ENCODE measurements around the gene PUM1. TPM values are rescaled to one million over a fixed set of nuclear protein-coding genes. Genes with fewer than 3 reads are reported as not detected.
A peak's percentile ranks its signal among the peaks of the same experiment; 100 is the strongest.

The PUM1 gene
- total and polyA plus RNA-seq, 2 donors (not counting 3 experiments of a cell fraction or from before 2014, with no cell fraction given), result 94.7 to 124 TPM

GRCh38 chr1:31027693-31028526, 37.6 kb downstream of the PUM1 start:
- no peaks in the 10 kb centered on the region for H3K27me3 ChIP-seq (ENCODE audit: control insufficient read depth in 2 of 2, insufficient read depth in 2 of 2, low read length in 2 of 2)
- H4K20me1 ChIP-seq (replicated peaks; ENCODE audit: control insufficient read depth, extremely low read depth, insufficient read depth, low read length), result peaks cover 18% of the 10 kb centered on the region
- no TSS peak for BruUV-seq (replicated peaks)
- dilution Hi-C loops (cut with MboI; ENCODE audit: extremely low pct_ligation_motif_present, low sequenced_read_pairs), result no loop called here
- no peak overlapping the region for H3K4me3 ChIP-seq (replicated peaks in 1 of 3; ENCODE audit: insufficient read depth in 1 of 3, low read depth in 1 of 3, low read length in 3 of 3)
- H3K79me2 ChIP-seq (ENCODE audit: control insufficient read depth, insufficient read depth, low read length), result peaks cover 99% of the 10 kb centered on the region
- peaks cover 11% of the 10 kb centered on the region for H3K4me1 ChIP-seq (ENCODE audit: control insufficient read depth, extremely low read depth, insufficient read depth, low read length)
- FAIRE-seq (no peak), DNase-seq (ENCODE audit: low read depth, low spot score) (peak; percentile 54)
- H3K27ac ChIP-seq (ENCODE audit: insufficient read depth, low read depth, low read length), result no peak overlapping the region
- CTCF ChIA-PET, result interaction anchor here (0.6 to 1.2 kb wide), 7 partner anchors 9 to 1423 kb away, joined by 3 to 4 read pairs (median 3); no protein-coding TSS in a partner anchor
- peaks cover 0 to 2% of the 10 kb centered on the region in 2 experiments for H3K36me3 ChIP-seq (ENCODE audit: control insufficient read depth in 2 of 2, extremely low read depth in 1 of 2, insufficient read depth in 2 of 2, low read length in 2 of 2)
- H3K4me2 ChIP-seq (ENCODE audit: insufficient read depth, low read length), result no peak overlapping the region
- TF ChIP-seq JUN (IDR thresholded peaks at IDR 0.05; ENCODE audit: borderline replicate concordance, insufficient read depth, insufficient read length, low read depth) (no peak), MYC (IDR thresholded peaks at IDR 0.05; ENCODE audit: low read depth, low read length) (no peak), POLR2A (IDR thresholded peaks at IDR 0.05; ENCODE audit: low read depth, low read length) (no peak)
- POLR2A ChIA-PET, result no interaction called here
- H2AFZ ChIP-seq (ENCODE audit: low read depth, low read length), result no peak overlapping the region
- H3K9ac ChIP-seq (replicated peaks; ENCODE audit: extremely low read depth, insufficient read depth, low read length), result no peak overlapping the region
- no peaks in the 10 kb centered on the region for H3K9me1 ChIP-seq (replicated peaks; ENCODE audit: control insufficient read depth, extremely low read depth, insufficient read depth, low read length)
- intact Hi-C loops (cut with micrococcal nuclease), result no loop called here
- no peaks in the 10 kb centered on the region for H3K9me3 ChIP-seq (replicated peaks; ENCODE audit: control insufficient read depth, insufficient read depth, low read length)

DNA sequence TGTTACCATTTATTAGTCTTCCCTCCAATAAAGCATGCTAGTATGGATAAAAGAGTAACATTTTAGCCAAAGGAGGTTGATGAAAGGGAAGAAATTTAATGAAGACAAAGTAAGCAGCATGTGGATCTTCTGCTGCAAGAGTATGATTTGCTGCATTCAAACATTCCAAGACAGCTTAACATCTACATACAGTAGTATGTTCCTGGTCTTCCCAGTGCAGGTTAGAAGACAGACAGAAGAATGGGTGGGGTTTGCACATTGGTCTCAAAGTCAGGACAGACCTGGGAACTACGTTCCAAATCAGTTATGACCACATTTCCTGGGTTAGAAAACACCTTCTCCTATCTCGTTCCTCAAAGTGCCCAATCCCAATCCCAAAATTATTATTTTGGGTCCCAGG, 43.3 kb downstream of the PUM1 start:
- H3K9ac ChIP-seq (replicated peaks; ENCODE audit: extremely low read depth, insufficient read depth, low read length), result no peak overlapping the region
- no peaks in the 10 kb centered on the region for H3K4me1 ChIP-seq (ENCODE audit: control insufficient read depth, extremely low read depth, insufficient read depth, low read length)
- dilution Hi-C loops (cut with MboI; ENCODE audit: extremely low pct_ligation_motif_present, low sequenced_read_pairs) (no loop called here), intact Hi-C loops (cut with micrococcal nuclease) (no loop called here)
- no peak overlapping the region for H3K27ac ChIP-seq (ENCODE audit: insufficient read depth, low read depth, low read length)
- FAIRE-seq (no peak), DNase-seq (ENCODE audit: low read depth, low spot score) (no peak)
- peaks cover 0 to 2% of the 10 kb centered on the region in 2 experiments for H3K36me3 ChIP-seq (ENCODE audit: control insufficient read depth in 2 of 2, extremely low read depth in 1 of 2, insufficient read depth in 2 of 2, low read length in 2 of 2)
- H3K4me2 ChIP-seq (ENCODE audit: insufficient read depth, low read length), result no peak overlapping the region
- H2AFZ ChIP-seq (ENCODE audit: low read depth, low read length), result no peak overlapping the region
- TF ChIP-seq EZH2 (IDR thresholded peaks at IDR 0.05; ENCODE audit: borderline replicate concordance, low read depth, low read length, severe bottlenecking), result no peak
- ChIA-PET CTCF (interaction anchor here (0.8 to 1.6 kb wide), 3 partner anchors 9 to 15 kb away, joined by 3 to 6 read pairs (median 3); no protein-coding TSS in a partner anchor), POLR2A (no interaction called here)
- no peaks in the 10 kb centered on the region for H3K9me1 ChIP-seq (replicated peaks; ENCODE audit: control insufficient read depth, extremely low read depth, insufficient read depth, low read length)
- no peak overlapping the region for H3K4me3 ChIP-seq (replicated peaks in 1 of 3; ENCODE audit: insufficient read depth in 1 of 3, low read depth in 1 of 3, low read length in 3 of 3)
- H4K20me1 ChIP-seq (replicated peaks; ENCODE audit: control insufficient read depth, extremely low read depth, insufficient read depth, low read length), result peaks cover 26% of the 10 kb centered on the region
- H3K9me3 ChIP-seq (replicated peaks; ENCODE audit: control insufficient read depth, insufficient read depth, low read length), result no peaks in the 10 kb centered on the region
- H3K79me2 ChIP-seq (ENCODE audit: control insufficient read depth, insufficient read depth, low read length), result peaks cover 100% of the 10 kb centered on the region
- H3K27me3 ChIP-seq (ENCODE audit: control insufficient read depth in 2 of 2, insufficient read depth in 2 of 2, low read length in 2 of 2), result no peaks in the 10 kb centered on the region
- no TSS peak for BruUV-seq (replicated peaks)
